Karpas-422 (cell line): ENCODE measurements around the gene HDAC10. TPM values are rescaled to one million over a fixed set of nuclear protein-coding genes. Genes with fewer than 3 reads are reported as not detected.

Source experiments
- DNase-seq: peaks from one replicate; pipeline ENCODE4 v3.0.0-alpha.2; 2015
- H2AFZ ChIP-seq: fragments of 200-600 bp; sonication (generic); 2 replicates; pipeline ENCODE4 v1.6.1; 2014; ENCODE audit warnings: antibody characterized with exemption, low read length, mixed read lengths
- H3K27ac ChIP-seq: fragments of 200-600 bp; sonication (generic); 2 replicates; pipeline ENCODE4 v1.5.1; 2014; ENCODE audit warnings: mild to moderate bottlenecking, low read length, moderate library complexity
- H3K27me3 ChIP-seq: fragments of 200-600 bp; sonication (generic); 2 replicates; pipeline ENCODE4 v1.6.1; 2014; ENCODE audit warnings: low read length, mixed read lengths
- H3K36me3 ChIP-seq: fragments of 200-600 bp; sonication (generic); 2 replicates; pipeline ENCODE4 v1.6.1; 2014; ENCODE audit warnings: low read length, mixed read lengths; ENCODE audit not compliant: insufficient read depth
- H3K4me1 ChIP-seq: fragments of 200-600 bp; sonication (generic); 2 replicates; pipeline ENCODE4 v1.6.1; 2014; ENCODE audit warnings: mild to moderate bottlenecking, low read length, mixed read lengths
- H3K4me2 ChIP-seq: fragments of 200-600 bp; sonication (generic); 2 replicates; pipeline ENCODE4 v1.6.1; 2014; ENCODE audit warnings: low read length, low read depth, mild to moderate bottlenecking; ENCODE audit not compliant: poor library complexity, severe bottlenecking
- H3K4me3 ChIP-seq: fragments of 200-600 bp; sonication (generic); 2 replicates; pipeline ENCODE4 v1.5.1; 2014; ENCODE audit warnings: mild to moderate bottlenecking, antibody characterized with exemption, low read length, mixed read lengths
- H3K79me2 ChIP-seq: fragments of 200-600 bp; sonication (generic); 2 replicates; pipeline ENCODE4 v1.6.1; 2014; ENCODE audit warnings: mild to moderate bottlenecking, low read length, mixed read lengths
- H3K9ac ChIP-seq: fragments of 200-600 bp; sonication (generic); 2 replicates; pipeline ENCODE4 v1.6.0; 2014; ENCODE audit warnings: low read length
- H3K9me2 ChIP-seq: fragments of 200-600 bp; sonication (generic), shearing (Covaris generic); replicated peaks from 2 replicates; pipeline ENCODE4 v1.6.0; 2014; ENCODE audit warnings: mild to moderate bottlenecking, low read length, moderate library complexity; ENCODE audit not compliant: insufficient read depth
- H3K9me3 ChIP-seq: fragments of 300-700, 200-600 bp; sonication (generic); 2 replicates; pipeline ENCODE4 v1.6.1; 2014; ENCODE audit warnings: low read length, mixed read lengths
- H4K20me1 ChIP-seq: fragments of 200-600 bp; sonication (generic); 2 replicates; pipeline ENCODE4 v1.6.1; 2014; ENCODE audit warnings: mild to moderate bottlenecking, antibody characterized with exemption, low read length, low read depth; ENCODE audit not compliant: insufficient read depth
- total RNA-seq: library from RNA; depleted of rRNA; stranded (reverse); fragments of >200 nt; shearing (Covaris generic); gene quantifications from 2 replicates; pipeline ENCODE4 v1.2.3, GENCODE V29; 2014; ENCODE audit warnings: low replicate concordance

The HDAC10 gene
- total RNA-seq, 1 experiment from 2014 or later, result 42.3 TPM

DNA sequence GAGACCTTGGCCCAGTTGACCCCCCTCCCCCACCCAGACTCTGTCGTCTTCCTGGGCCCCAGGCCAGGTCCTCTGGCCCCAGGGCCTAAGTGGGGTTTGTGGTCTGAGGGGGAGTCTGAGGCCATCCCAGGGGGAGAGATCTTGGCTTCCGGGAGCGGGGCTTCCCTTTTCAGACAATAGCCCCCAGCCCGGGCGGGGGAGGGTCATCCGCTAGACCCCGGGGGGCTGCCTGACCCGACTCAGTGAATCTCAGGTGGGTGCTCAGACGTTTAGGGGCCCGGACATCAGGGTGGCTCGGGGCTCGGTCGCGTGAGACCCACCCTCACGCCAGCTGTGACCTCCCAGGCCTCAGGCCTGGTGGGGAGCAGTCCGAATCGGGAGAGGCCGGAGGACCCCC lies 18.5 kb upstream of the HDAC10 start:
- Histone ChIP-seq H3K79me2 (no peaks in the 10 kb centered on the region), H3K27ac (peak overlapping the region; percentile 46), H2AFZ (peak overlapping the region; percentile 60), H3K9me3 (no peaks in the 10 kb centered on the region), H4K20me1 (no peaks in the 10 kb centered on the region), H3K36me3 (no peaks in the 10 kb centered on the region), H3K4me2 (peak overlapping the region; percentile 92), H3K27me3 (no peaks in the 10 kb centered on the region), H3K4me1 (peaks cover 24% of the 10 kb centered on the region), H3K9me2 (no peaks in the 10 kb centered on the region), H3K9ac (peak overlapping the region; percentile 75), H3K4me3 (peak overlapping the region; percentile 77)
- no peak for DNase-seq

DNA sequence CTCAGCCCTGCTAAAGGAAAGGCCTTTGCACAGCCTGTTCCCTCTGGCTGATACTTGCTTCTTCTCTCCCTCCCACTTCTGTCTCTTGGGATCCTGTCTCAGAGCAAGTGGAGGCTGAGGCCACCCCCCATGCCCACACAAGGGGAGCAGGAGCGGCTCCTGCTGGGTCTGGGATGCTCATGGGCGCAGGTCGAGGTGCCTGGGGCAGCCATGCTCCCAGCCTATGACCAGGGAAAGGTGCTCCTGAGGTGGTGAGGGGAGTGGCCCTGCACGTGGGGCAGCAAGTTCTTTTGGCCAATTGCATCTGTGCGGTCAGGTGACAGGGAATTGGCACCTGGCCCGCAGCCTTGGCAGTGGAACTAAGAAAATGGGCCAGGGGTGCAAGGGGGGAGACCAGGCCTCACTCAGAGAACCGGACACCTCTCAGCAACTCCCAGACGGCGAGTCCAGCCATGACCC lies 17.6 kb upstream of the HDAC10 start:
- peaks cover 24% of the 10 kb centered on the region for H3K4me1 ChIP-seq
- no peak overlapping the region for H3K4me2 ChIP-seq
- no peak overlapping the region for H2AFZ ChIP-seq
- H4K20me1 ChIP-seq, result no peaks in the 10 kb centered on the region
- no peaks in the 10 kb centered on the region for H3K9me2 ChIP-seq
- no peaks in the 10 kb centered on the region for H3K27me3 ChIP-seq
- no peak for DNase-seq
- no peak overlapping the region for H3K27ac ChIP-seq
- no peak overlapping the region for H3K9ac ChIP-seq
- H3K79me2 ChIP-seq, result no peaks in the 10 kb centered on the region
- H3K4me3 ChIP-seq, result no peak overlapping the region
- H3K36me3 ChIP-seq, result no peaks in the 10 kb centered on the region
- no peaks in the 10 kb centered on the region for H3K9me3 ChIP-seq

DNA sequence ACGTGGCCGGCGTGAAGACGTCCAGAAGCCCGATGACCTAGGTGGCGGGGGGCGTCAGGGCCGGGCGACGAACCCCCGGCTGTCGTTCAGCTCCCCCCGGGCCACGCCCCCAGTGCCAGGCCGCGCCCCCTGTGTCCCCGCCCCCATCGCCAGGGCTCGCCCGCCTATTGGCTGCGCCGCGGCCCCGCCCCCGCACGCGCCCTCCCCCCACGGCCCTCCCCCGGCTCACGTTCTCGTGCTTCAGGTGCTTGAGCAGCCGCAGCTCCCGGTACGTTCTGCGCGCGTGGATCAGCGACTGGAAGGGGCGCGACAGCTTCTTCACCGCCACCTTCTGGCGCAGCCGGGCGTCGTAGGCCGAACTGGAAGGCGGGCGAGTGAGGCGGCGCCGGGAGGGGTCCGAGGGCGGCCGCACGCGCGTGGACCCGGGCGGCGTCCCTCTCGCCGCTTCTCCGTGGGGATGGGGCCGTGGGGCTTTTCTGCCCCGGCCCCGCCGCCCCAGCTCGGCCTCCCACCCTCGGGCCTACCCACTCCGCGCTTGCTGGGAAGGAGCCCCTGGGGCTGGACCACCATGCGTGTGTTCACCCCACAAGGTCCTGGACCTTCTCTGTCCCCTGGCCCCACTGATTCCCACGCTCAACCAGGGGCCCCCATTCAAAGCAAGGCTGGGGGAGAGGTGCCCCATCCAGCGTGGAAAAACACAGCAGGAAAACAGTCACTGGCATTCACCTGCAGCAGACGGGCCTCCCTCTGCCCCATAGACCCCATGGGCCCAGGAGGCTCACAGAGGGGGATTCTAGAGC lies 16.7 kb upstream of the HDAC10 start:
- Histone ChIP-seq H3K36me3 (no peaks in the 10 kb centered on the region), H4K20me1 (no peaks in the 10 kb centered on the region), H3K4me1 (peaks cover 33% of the 10 kb centered on the region), H3K9me3 (no peaks in the 10 kb centered on the region), H3K27ac (no peak overlapping the region), H3K9me2 (no peaks in the 10 kb centered on the region), H2AFZ (no peak overlapping the region), H3K4me2 (no peak overlapping the region), H3K9ac (no peak overlapping the region), H3K79me2 (no peaks in the 10 kb centered on the region), H3K4me3 (no peak overlapping the region), H3K27me3 (no peaks in the 10 kb centered on the region)
- no peak for DNase-seq

DNA sequence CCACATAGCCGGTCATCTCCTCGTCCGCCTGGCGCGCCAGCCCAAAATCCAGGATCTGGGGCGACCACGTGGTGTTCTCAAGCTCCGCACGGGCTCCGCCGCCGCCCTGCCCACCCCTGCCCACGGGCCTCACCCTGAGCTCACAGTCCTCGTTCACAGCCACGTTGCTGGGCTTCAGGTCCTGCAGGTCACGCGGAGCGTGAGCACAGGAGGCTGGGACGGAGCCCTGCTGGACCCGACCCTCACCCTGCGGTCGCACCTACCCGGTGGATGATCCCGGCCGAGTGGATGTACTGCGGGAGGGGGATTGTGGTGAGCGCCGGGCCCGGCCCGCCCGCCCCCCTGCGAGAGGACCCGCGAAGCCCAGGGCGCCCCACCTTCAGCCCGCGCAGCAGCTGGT lies 15.9 kb upstream of the HDAC10 start:
- no peaks in the 10 kb centered on the region for H3K9me2 ChIP-seq
- H3K4me1 ChIP-seq, result peaks cover 38% of the 10 kb centered on the region
- no peaks in the 10 kb centered on the region for H3K27me3 ChIP-seq
- no peaks in the 10 kb centered on the region for H3K79me2 ChIP-seq
- H3K4me3 ChIP-seq, result no peak overlapping the region
- H3K4me2 ChIP-seq, result no peak overlapping the region
- no peaks in the 10 kb centered on the region for H3K9me3 ChIP-seq
- H3K27ac ChIP-seq, result no peak overlapping the region
- H3K36me3 ChIP-seq, result no peaks in the 10 kb centered on the region
- no peak for DNase-seq
- no peak overlapping the region for H2AFZ ChIP-seq
- H3K9ac ChIP-seq, result no peak overlapping the region
- no peaks in the 10 kb centered on the region for H4K20me1 ChIP-seq

DNA sequence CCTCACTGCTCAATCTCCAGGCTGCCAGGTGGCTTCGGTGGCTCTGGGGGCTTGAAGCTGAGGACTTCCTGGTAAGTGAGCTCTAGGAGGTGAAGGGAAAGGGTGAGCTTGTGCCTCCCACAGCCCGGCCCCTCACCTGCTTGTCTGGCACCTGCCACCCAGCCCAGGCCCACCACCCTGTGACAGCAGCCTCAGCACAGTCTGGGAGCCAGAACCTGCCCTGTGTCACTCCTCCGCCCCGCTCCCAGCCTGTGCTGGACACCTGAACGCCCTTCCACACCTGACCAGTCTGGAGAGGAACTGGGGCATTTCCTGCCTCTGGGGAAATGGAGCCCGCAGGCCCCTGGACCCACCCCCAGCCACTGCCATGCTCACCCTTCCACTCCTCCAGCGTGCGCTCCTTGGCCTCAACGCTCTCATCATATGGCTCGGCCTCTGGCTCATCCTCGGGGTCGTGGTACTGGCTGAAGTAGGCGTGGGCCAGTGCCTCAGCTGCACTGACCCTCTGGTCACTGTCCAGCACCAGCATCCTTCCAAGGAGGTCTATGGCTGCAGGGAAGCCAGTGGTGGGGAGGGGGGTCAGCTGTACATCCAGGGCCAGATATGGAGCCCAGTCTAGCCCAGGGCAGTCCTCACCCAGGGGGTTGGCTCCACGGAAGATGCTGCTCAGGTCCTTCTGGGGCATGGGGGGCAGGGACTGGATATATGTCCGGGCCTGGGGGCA lies 14.0 kb upstream of the HDAC10 start:
- H3K79me2 ChIP-seq, result peaks cover 9% of the 10 kb centered on the region
- no peaks in the 10 kb centered on the region for H4K20me1 ChIP-seq
- H3K27ac ChIP-seq, result no peak overlapping the region
- no peaks in the 10 kb centered on the region for H3K9me3 ChIP-seq
- no peak overlapping the region for H2AFZ ChIP-seq
- no peak overlapping the region for H3K9ac ChIP-seq
- no peaks in the 10 kb centered on the region for H3K9me2 ChIP-seq
- no peaks in the 10 kb centered on the region for H3K36me3 ChIP-seq
- DNase-seq, result no peak
- H3K4me1 ChIP-seq, result peaks cover 28% of the 10 kb centered on the region
- no peak overlapping the region for H3K4me3 ChIP-seq
- H3K27me3 ChIP-seq, result no peaks in the 10 kb centered on the region
- no peak overlapping the region for H3K4me2 ChIP-seq

DNA sequence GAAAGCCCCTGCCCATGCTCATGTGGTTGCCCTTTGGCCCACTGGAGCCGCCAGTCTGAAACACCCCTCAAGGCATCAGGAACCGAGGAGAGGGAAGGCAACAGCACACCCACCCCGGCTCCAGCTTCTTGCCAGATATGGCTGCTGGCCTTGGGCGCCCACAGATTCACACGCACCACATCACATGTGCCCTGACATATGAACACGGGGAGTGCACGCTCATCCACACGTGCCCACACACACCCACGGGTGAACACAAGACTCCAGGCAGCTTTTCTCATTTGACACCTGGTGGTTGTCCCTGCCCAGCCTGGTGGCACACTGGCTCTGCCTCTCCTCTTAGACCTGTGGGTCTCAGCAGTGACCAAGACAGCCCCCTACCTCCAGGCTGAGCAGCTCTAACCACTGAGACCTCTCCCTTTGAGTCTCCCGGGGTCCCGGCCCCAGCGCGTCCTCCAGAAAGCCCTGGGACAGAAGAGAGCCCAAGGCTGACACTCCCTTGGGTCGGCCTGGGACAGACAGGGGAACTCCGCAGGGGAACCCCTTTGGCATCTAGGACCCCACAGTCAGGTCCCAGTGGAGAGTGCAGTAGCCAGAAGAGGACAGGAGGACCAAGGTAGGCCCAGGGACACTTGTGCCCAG lies 13.2 kb upstream of the HDAC10 start:
- Histone ChIP-seq H2AFZ (no peak overlapping the region), H3K9me3 (no peaks in the 10 kb centered on the region), H3K27ac (no peak overlapping the region), H4K20me1 (no peaks in the 10 kb centered on the region), H3K4me1 (peaks cover 25% of the 10 kb centered on the region), H3K4me3 (no peak overlapping the region), H3K27me3 (no peaks in the 10 kb centered on the region), H3K36me3 (no peaks in the 10 kb centered on the region), H3K79me2 (peaks cover 17% of the 10 kb centered on the region), H3K4me2 (no peak overlapping the region), H3K9ac (no peak overlapping the region), H3K9me2 (no peaks in the 10 kb centered on the region)
- no peak for DNase-seq

- Histone ChIP-seq H3K4me1 (peaks cover 24% of the 10 kb centered on the region), H3K9ac (peak overlapping the region; percentile 98), H2AFZ (no peak overlapping the region), H3K9me3 (no peaks in the 10 kb centered on the region), H3K79me2 (peaks cover 25% of the 10 kb centered on the region), H3K4me2 (peak overlapping the region; percentile 75), H3K36me3 (no peaks in the 10 kb centered on the region; the same call in 1 of the 2 replicates), H4K20me1 (no peaks in the 10 kb centered on the region), H3K27me3 (no peaks in the 10 kb centered on the region), H3K9me2 (no peaks in the 10 kb centered on the region), H3K4me3 (peak overlapping the region; percentile 97; the same call in 1 of the 2 replicates), H3K27ac (peak overlapping the region; percentile 78)
- no peak for DNase-seq
Measured at GRCh38 chr22:50262973-50263617, 12.0 kb upstream of the HDAC10 start.
